RWPE2 (cell line): Measurements from ENCODE around the gene FBXL12.
A peak's percentile ranks its signal among the peaks of the same experiment; 100 is the strongest.

ENCODE experiments used
- ATAC-seq: fragments of 200-7000 bp; cut with Tn5 transposase; 3 replicates; pipeline ENCODE4 v1.9.1; 2021; ENCODE audit warnings: low read depth
- DNase-seq: peaks from one replicate; pipeline ENCODE4 v3.0.0-alpha.2; 2020; ENCODE audit warnings: low spot score
- H3K27ac ChIP-seq: fragments of 450-650 bp; 2 replicates; pipeline ENCODE4 v1.5.1; 2017; ENCODE audit warnings: mild to moderate bottlenecking; ENCODE audit not compliant: poor library complexity, severe bottlenecking
- H3K27me3 ChIP-seq: fragments of 250-450 bp; sonication (Bioruptor Pico); 2 replicates; pipeline ENCODE4 v1.5.1; 2021; ENCODE audit warnings: mild to moderate bottlenecking, moderate library complexity; ENCODE audit not compliant: insufficient read depth, poor library complexity, severe bottlenecking
- H3K36me3 ChIP-seq: fragments of 250-450 bp; sonication (Bioruptor Pico); 2 replicates; pipeline ENCODE4 v1.5.1; 2020; ENCODE audit warnings: low read depth, mild to moderate bottlenecking, moderate library complexity
- H3K4me1 ChIP-seq: fragments of 250-450 bp; sonication (Bioruptor Pico); 2 replicates; pipeline ENCODE4 v1.5.1; 2021; ENCODE audit warnings: mild to moderate bottlenecking, moderate library complexity; ENCODE audit not compliant: insufficient read depth, poor library complexity, severe bottlenecking
- H3K4me3 ChIP-seq: fragments of 250-450 bp; sonication (Bioruptor Pico); 2 replicates; pipeline ENCODE4 v1.5.1; 2021; ENCODE audit warnings: mild to moderate bottlenecking, moderate library complexity; ENCODE audit not compliant: severe bottlenecking
- H3K9me3 ChIP-seq: fragments of 250-450 bp; sonication (Bioruptor Pico); 2 replicates; pipeline ENCODE4 v1.5.1; 2021; ENCODE audit warnings: mild to moderate bottlenecking, moderate library complexity; ENCODE audit not compliant: severe bottlenecking
- CTCF ChIP-seq: fragments of 450-650 bp; IDR thresholded peaks from one replicate; pipeline ENCODE4 v1.5.1; 2017; ENCODE audit warnings: mild to moderate bottlenecking, moderate library complexity; ENCODE audit not compliant: poor library complexity, severe bottlenecking

The FBXL12 gene

GRCh38 chr19:9799162-9799561 is 19.7 kb downstream of the FBXL12 start:
- no peaks in the 10 kb centered on the region for H3K27me3 ChIP-seq
- H3K4me1 ChIP-seq = peaks cover 7% of the 10 kb centered on the region
- no peaks in the 10 kb centered on the region for H3K9me3 ChIP-seq
- H3K4me3 ChIP-seq = no peak overlapping the region
- DNase-seq = no peak
- no peak for TF ChIP-seq CTCF
- no peak for ATAC-seq
- no peak overlapping the region for H3K27ac ChIP-seq
- H3K36me3 ChIP-seq = no peaks in the 10 kb centered on the region

GRCh38 chr19:9797871-9798270 is 21.0 kb downstream of the FBXL12 start:
- H3K36me3 ChIP-seq = no peaks in the 10 kb centered on the region
- H3K27ac ChIP-seq = peak overlapping the region; percentile 17
- no peaks in the 10 kb centered on the region for H3K9me3 ChIP-seq
- H3K4me1 ChIP-seq = peaks cover 7% of the 10 kb centered on the region
- H3K27me3 ChIP-seq = no peaks in the 10 kb centered on the region
- TF ChIP-seq CTCF = no peak
- ATAC-seq (no peak), DNase-seq (no peak)
- H3K4me3 ChIP-seq = no peak overlapping the region

- H3K27me3 ChIP-seq = no peaks in the 10 kb centered on the region
- peak; percentile 57 for ATAC-seq
- no peak for DNase-seq
- peak; percentile 90 for TF ChIP-seq CTCF
- peaks cover 8% of the 10 kb centered on the region for H3K4me1 ChIP-seq
- H3K27ac ChIP-seq = no peak overlapping the region
- no peaks in the 10 kb centered on the region for H3K36me3 ChIP-seq
- H3K9me3 ChIP-seq = no peaks in the 10 kb centered on the region
- H3K4me3 ChIP-seq = no peak overlapping the region
These were observed 22.6 kb downstream of the FBXL12 start for GRCh38 chr19:9796113-9796773.

GRCh38 chr19:9793071-9793591 is 25.7 kb downstream of the FBXL12 start:
- ATAC-seq (no peak; the same call in 2 of the 3 replicates), DNase-seq (no peak)
- Histone ChIP-seq H3K27ac (peak overlapping the region; percentile 33), H3K27me3 (no peaks in the 10 kb centered on the region), H3K36me3 (no peaks in the 10 kb centered on the region), H3K4me1 (peaks cover 14% of the 10 kb centered on the region), H3K4me3 (peak overlapping the region; percentile 44), H3K9me3 (no peaks in the 10 kb centered on the region)
- no peak for TF ChIP-seq CTCF
